ENCODE results near the gene RXRB. TPM values are rescaled to one million over a fixed set of nuclear protein-coding genes. Genes with fewer than 3 reads are reported as not detected.

RXRB gene
- total and polyA plus RNA-seq, 8 donors: 20.1 to 68.3 (median 24.6) TPM

GRCh38 chr6:33164665-33165373 is 35.6 kb downstream of the RXRB start:
- no peak for TF ChIP-seq CTCF (IDR thresholded peaks at IDR 0.05)

GRCh38 chr6:33164176-33164575 is 36.3 kb downstream of the RXRB start:
- Histone ChIP-seq H3K9me3 (no peaks in the 10 kb centered on the region), H3K27me3 (no peaks in the 10 kb centered on the region), H3K4me1 (no peaks in the 10 kb centered on the region), H3K27ac (no peak overlapping the region), H3K4me3 (no peak overlapping the region), H3K36me3 (no peaks in the 10 kb centered on the region)
- no peak for TF ChIP-seq CTCF (IDR thresholded peaks at IDR 0.05)
- WGBS, 2 donors: 41 to 43% methylated on average over 10 of the region's 10 CpGs
- peak in 1 of 6 donors; percentile 48 for DNase-seq
- no peak for FAIRE-seq
- ATAC-seq: no peak
- intact Hi-C loops (cut with DNase I): loop anchor here in 2 of 3 donors (5.0 to 10.0 kb wide), 2 partner anchors 71 to 83 kb away; no protein-coding TSS in a partner anchor

More at GRCh38 chr6:33164665-33165373, 35.6 kb downstream of the RXRB start:
- Histone ChIP-seq H3K4me1 (no peaks in the 10 kb centered on the region), H3K27me3 (no peaks in the 10 kb centered on the region), H3K27ac (no peak overlapping the region), H3K9me3 (no peaks in the 10 kb centered on the region), H3K4me3 (no peak overlapping the region), H3K36me3 (no peaks in the 10 kb centered on the region)
- WGBS, 2 donors: 32 to 38% methylated on average over 12 to 14 of the region's 14 CpGs
- FAIRE-seq: no peak
- DNase-seq: no peak
- intact Hi-C loops (cut with DNase I): loop anchor here in 2 of 3 donors (5.0 to 10.0 kb wide), 2 partner anchors 70 to 82 kb away; no protein-coding TSS in a partner anchor
- no peak for ATAC-seq

GRCh38 chr6:33163540-33163939 is 36.9 kb downstream of the RXRB start:
- DNase-seq (peak in 1 of 6 donors; percentile 66), FAIRE-seq (no peak), ATAC-seq (no peak)
- Histone ChIP-seq H3K27ac (no peak overlapping the region), H3K27me3 (no peaks in the 10 kb centered on the region), H3K36me3 (no peaks in the 10 kb centered on the region), H3K4me3 (no peak overlapping the region), H3K9me3 (no peaks in the 10 kb centered on the region), H3K4me1 (no peaks in the 10 kb centered on the region)
- 56 to 64% methylated on average over 10 of the region's 10 CpGs for WGBS, 2 donors
- intact Hi-C loops (cut with DNase I): loop anchor here in 2 of 3 donors (5.0 to 10.0 kb wide), 2 partner anchors 71 to 84 kb away; no protein-coding TSS in a partner anchor
- no peak for TF ChIP-seq CTCF (IDR thresholded peaks at IDR 0.05)

GRCh38 chr6:33161354-33162331 is 38.8 kb downstream of the RXRB start:
- intact Hi-C loops (cut with DNase I): loop anchor here in 2 of 3 donors (5.0 to 10.0 kb wide), 2 partner anchors 73 to 86 kb away; no protein-coding TSS in a partner anchor
- FAIRE-seq: no peak
- TF ChIP-seq CTCF (IDR thresholded peaks at IDR 0.05): peak; percentile 90 to 96 (median 93)
- no peaks in the 10 kb centered on the region for H3K4me1 ChIP-seq
- H3K27me3 ChIP-seq: no peaks in the 10 kb centered on the region
- peak; percentile 96 to 98 (median 98) for ATAC-seq
- H3K4me3 ChIP-seq: peak overlapping the region; percentile 36 to 48 (median 42)
- no peaks in the 10 kb centered on the region for H3K9me3 ChIP-seq
- WGBS, 2 donors: 6 to 7% methylated on average over 51 to 58 of the region's 58 CpGs
- no peaks in the 10 kb centered on the region for H3K36me3 ChIP-seq
- no peak overlapping the region for H3K27ac ChIP-seq
- DNase-seq: peak; percentile 71 to 95 (median 83)
